Subcutaneous abdominal adipose tissue (tissue), 5 donors: ENCODE data around the gene SKIC2.
A peak's percentile ranks its signal among the peaks of the same experiment; 100 is the strongest.
"Not testable (repeated sequence)": the region's sequence is repeated elsewhere in the genome, so short reads cannot be mapped to it uniquely, and the experiment has no call there.

Source experiments
- H3K27ac ChIP-seq: one replicate; pipeline ENCODE4 v1.7.0; 2013; ENCODE audit warnings: low read depth, mild to moderate bottlenecking, inconsistent platforms, low read length, moderate library complexity
- H3K27me3 ChIP-seq, 5 donors: one replicate each; pipeline ENCODE4 v1.7.0; 2013; ENCODE audit warnings: low read length in 5 of 5, inconsistent platforms in 1 of 5; ENCODE audit not compliant: control insufficient read depth in 5 of 5, insufficient read depth in 4 of 5
- H3K36me3 ChIP-seq, 5 donors: one replicate each; pipeline ENCODE4 v1.7.0; 2013; ENCODE audit warnings: low read length in 5 of 5; ENCODE audit not compliant: control insufficient read depth in 5 of 5, insufficient read depth in 5 of 5
- H3K4me1 ChIP-seq, 5 donors: one replicate each; pipeline ENCODE4 v1.7.0; 2013; ENCODE audit warnings: low read length in 5 of 5, mild to moderate bottlenecking in 3 of 5, moderate library complexity in 1 of 5; ENCODE audit not compliant: control insufficient read depth in 5 of 5, insufficient read depth in 5 of 5
- H3K4me3 ChIP-seq, 5 donors: one replicate each; pipeline ENCODE4 v1.7.0; 2013; ENCODE audit warnings: low read length in 5 of 5, low read depth in 1 of 5
- H3K9ac ChIP-seq, 5 donors: one replicate each; pipeline ENCODE4 v1.7.0; 2013; ENCODE audit warnings: low read length in 5 of 5, mild to moderate bottlenecking in 4 of 5, moderate library complexity in 3 of 5
- H3K9me3 ChIP-seq, 5 donors: one replicate each; pipeline ENCODE4 v1.7.0; 2013; ENCODE audit warnings: low read length in 5 of 5; ENCODE audit not compliant: control insufficient read depth in 5 of 5
- donor health status: healthy.
- donor health status: healthy.
- donor health status: healthy.
- donor health status: healthy.
- donor health status: healthy.

The SKIC2 gene

DNA sequence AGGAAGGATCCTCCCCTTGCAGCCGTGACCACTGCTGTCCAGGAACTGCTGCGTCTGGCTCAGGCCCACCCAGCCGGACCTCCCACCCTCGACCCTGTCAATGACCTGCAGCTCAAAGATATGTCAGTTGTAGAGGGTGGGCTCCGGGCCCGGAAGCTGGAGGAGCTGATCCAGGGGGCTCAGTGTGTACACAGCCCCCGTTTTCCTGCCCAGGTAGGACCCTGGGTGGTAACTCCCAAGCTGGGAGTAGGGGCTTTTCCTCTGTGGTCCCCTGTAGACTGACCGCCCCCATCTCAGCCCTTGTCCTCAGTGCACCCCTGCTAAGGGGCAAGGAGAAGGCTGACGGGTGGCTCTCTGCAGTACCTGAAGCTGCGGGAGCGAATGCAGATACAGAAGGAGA is 9.4 kb downstream of the SKIC2 start:
- H3K9me3 ChIP-seq = no peaks in the 10 kb centered on the region
- H3K27me3 ChIP-seq = no peaks in the 10 kb centered on the region
- no peak overlapping the region for H3K27ac ChIP-seq
- H3K36me3 ChIP-seq = peaks cover 0 to 75% (median 69%) of the 10 kb centered on the region in 5 donors
- H3K9ac ChIP-seq = no peak overlapping the region
- no peak overlapping the region for H3K4me3 ChIP-seq
- H3K4me1 ChIP-seq = peaks cover 3 to 33% (median 25%) of the 10 kb centered on the region in 5 donors

DNA sequence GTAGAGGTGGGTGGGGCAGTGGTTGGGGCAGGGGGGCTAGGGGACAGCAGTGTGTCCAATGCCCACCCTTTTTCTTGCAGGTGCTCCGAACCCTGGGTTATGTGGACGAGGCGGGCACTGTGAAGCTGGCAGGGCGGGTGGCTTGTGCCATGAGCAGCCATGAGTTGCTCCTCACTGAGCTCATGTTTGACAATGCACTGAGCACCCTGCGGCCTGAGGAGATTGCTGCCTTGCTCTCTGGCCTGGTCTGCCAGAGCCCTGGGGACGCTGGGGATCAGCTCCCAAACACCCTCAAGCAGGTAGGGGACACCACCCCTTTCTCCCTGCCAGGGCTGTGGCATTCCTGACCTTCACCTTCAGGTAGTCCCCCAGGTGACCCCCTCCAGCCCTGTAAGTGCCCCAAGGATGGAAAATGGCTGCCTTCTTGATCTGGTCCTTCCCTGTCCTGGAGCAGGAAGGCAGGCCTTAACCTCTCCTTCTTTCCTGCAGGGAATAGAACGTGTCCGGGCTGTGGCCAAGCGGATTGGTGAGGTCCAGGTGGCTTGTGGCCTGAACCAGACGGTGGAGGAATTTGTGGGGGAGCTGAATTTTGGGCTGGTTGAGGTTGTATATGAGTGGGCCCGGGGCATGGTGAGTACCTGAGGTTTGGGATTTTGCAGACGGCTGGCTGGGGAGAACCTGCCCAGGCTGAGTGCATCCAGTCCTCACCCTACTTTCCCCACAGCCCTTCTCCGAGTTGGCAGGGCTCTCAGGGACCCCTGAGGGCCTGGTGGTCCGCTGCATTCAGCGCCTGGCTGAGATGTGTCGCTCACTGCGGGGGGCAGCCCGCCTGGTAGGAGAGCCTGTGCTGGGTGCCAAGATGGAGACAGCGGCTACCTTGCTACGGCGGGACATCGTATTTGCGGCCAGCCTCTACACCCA is 10.1 kb downstream of the SKIC2 start:
- Histone ChIP-seq H3K27ac (no peak overlapping the region), H3K4me1 (peaks cover 3 to 35% (median 27%) of the 10 kb centered on the region in 5 donors)

DNA sequence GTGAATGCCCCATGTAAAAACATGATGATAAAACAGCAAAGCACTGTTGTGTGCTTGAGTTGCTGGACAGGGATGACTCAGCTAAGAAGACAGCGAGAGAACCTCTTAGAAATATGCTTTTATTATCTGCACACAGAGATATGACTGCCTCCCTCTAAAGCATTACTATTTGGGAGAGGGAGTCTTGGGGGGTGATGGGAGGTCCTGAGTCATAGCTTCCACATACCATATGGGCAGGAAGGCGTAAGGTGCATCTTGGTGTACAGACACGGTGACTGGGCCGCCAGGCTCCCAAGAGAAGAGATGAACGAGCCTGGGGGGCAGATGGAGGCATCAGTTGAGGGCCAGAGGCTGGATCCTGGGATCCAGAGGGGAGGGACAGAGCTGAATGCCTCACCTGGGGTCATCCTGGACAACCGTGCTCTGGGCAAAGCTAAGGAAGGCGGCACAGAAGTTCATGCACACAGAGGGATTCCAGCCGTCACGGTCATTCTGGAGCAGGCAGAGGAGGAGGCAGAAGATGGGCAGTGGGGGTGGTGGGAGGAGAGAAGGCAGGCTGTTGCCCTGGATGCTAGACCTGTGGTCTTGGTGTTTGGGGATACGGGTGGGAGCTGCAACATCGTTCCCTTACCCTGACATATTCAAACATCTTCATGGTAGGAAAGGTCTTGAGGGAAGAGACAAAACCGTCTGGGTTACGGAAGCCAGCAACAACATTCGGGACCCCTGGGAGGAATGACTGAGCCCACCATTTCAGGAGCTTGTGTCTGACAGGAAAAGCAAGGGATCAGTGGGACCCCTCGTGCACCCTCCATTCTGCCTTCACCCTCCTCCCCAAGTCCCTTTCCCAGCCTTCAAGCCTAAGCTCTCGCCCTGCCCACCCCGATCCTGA is 11.0 kb downstream of the SKIC2 start:
- Histone ChIP-seq H3K9me3 (no peaks in the 10 kb centered on the region), H3K27ac (peak overlapping the region; percentile 94)

More for the DNA sequence above, 10.1 kb downstream of the SKIC2 start:
- Histone ChIP-seq H3K9ac (no peak overlapping the region), H3K4me3 (no peak overlapping the region), H3K27me3 (no peaks in the 10 kb centered on the region), H3K36me3 (peaks cover 0 to 68% (median 62%) of the 10 kb centered on the region in 5 donors), H3K9me3 (no peaks in the 10 kb centered on the region)

DNA sequence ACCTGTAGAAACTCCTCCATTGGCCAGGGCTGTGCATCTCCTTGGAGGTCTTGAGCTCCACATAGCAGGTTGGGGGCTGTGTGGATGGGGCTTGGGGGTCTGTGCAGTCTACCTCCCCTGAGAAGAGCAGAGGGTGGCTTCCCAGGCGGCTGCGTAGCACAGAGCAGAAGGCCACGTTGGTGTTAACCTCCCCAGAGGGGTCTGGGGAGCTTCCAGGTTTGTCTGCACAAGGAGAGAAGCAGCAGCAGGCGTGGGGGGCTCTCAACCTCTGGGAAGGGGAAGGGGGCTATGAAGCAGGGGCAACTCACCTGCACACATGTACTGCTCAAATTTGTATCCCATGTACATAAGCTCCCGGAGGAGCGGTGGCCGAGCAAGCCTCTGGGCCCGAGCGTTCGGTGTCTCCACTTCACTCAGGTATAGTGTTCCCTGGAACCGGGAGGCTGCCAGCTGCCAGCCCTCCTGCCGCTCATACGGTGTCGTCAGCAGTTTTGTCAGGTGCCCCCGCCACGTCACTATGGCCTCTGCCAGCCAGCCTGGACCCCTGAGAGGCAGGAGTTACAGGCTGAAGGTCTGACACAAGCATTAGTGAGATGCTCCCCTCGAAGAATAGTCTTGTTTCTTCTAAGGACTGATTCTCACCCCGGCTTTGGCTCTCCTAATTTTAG is 11.8 kb downstream of the SKIC2 start:
- Histone ChIP-seq H3K27me3 (no peaks in the 10 kb centered on the region), H3K9ac (peak overlapping the region; percentile 77 to 92 (median 80)), H3K4me3 (peak overlapping the region in 4 of 5 donors; percentile 85 to 93 (median 90)), H3K27ac (peak overlapping the region; percentile 94), H3K36me3 (peaks cover 0 to 51% (median 48%) of the 10 kb centered on the region in 5 donors), H3K4me1 (peaks cover 3 to 35% (median 27%) of the 10 kb centered on the region in 5 donors), H3K9me3 (no peaks in the 10 kb centered on the region)

More for the DNA sequence above, 11.0 kb downstream of the SKIC2 start:
- H3K4me1 ChIP-seq = peaks cover 3 to 35% (median 27%) of the 10 kb centered on the region in 5 donors
- H3K27me3 ChIP-seq = no peaks in the 10 kb centered on the region
- peaks cover 0 to 59% (median 55%) of the 10 kb centered on the region in 5 donors for H3K36me3 ChIP-seq
- H3K9ac ChIP-seq = peak overlapping the region in 1 of 5 donors; percentile 78
- peak overlapping the region in 1 of 5 donors; percentile 85 for H3K4me3 ChIP-seq

DNA sequence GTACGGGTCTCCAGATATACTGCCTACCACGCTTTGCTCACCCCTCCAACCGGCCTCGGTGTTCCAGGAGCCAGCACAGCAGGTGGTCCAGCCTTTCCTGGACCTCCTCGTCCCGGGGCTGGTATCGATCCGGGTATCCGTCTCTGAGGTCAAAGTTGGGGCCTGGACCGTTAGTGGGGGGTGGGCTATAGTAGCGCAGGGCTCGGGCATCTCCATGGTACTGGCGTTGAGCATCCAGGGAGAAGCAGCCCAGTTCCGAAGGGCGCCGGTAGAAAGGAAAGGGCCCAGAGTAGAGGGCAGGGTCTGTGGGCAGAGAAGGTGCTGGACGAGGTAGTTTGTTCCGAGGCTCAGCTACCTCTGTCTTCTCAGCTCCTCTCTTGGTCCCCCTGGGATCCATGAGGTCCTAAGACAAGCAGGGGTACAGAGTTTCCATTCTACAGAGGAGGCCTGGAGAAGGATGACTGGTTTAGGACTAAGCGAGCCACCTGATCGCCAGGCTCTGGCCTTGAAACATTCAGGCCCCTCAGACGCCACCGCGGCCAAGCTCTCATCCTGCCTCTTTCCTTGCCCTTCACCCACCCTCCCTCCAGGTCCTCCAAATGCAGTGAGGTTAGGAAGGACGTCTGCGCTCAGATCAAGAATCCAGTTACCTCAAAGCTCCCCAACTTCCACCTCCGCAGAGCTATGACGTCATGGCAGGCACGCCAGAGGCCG is 12.5 kb downstream of the SKIC2 start:
- H3K27me3 ChIP-seq = no peaks in the 10 kb centered on the region
- peak overlapping the region; percentile 94 for H3K27ac ChIP-seq
- peak overlapping the region; percentile 85 to 93 (median 89) for H3K4me3 ChIP-seq
- peaks cover 3 to 35% (median 27%) of the 10 kb centered on the region in 5 donors for H3K4me1 ChIP-seq
- H3K36me3 ChIP-seq = peaks cover 0 to 44% (median 41%) of the 10 kb centered on the region in 5 donors
- peak overlapping the region; percentile 77 to 92 (median 80) for H3K9ac ChIP-seq
- H3K9me3 ChIP-seq = no peaks in the 10 kb centered on the region

DNA sequence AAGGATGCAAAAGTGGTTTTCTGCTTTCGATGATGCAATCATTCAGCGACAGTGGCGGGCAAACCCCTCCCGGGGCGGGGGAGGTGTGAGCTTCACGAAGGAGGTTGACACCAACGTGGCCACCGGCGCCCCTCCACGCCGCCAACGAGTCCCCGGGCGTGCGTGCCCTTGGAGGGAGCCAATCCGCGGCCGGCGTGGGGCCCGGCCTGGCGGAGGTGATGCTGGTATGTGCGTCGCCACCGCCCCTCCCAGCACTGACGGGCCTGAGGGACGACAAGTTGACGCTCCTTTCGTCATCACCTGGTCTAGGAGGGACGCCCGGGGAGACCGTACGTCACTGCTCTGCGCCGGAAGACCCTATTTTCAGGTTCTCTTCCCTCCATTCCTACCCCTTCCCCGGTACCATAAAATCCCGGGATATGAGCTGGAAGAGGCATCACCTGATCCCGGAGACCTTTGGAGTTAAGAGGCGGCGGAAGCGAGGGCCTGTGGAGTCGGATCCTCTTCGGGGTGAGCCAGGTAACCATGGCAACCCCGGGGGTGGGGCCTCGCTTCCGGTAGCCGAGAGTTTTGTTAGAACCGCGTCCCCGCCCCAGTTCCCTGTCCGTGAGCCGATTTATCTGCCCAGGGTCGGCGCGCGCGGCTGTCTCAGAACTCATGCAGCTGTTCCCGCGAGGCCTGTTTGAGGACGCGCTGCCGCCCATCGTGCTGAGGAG is 13.2 kb downstream of the SKIC2 start, which contains the start of gene DXO:
DXO (minus strand) TSS at position 146 of the 716 bp plus-strand sequence. CDS start 463 bp downstream, outside the sequence.
- peak within 1 kb of the TSS; percentile 85 to 96 (median 92) for H3K4me3 ChIP-seq
- peaks cover 3 to 35% (median 27%) of the 10 kb centered on the region in 5 donors for H3K4me1 ChIP-seq
- peak within 1 kb of the TSS; percentile 77 to 92 (median 80) for H3K9ac ChIP-seq
- H3K9me3 ChIP-seq = no peaks in the 10 kb centered on the region
- H3K27me3 ChIP-seq = no peaks in the 10 kb centered on the region
- H3K27ac ChIP-seq = peak within 1 kb of the TSS; percentile 94
- peaks cover 0 to 37% (median 34%) of the 10 kb centered on the region in 5 donors for H3K36me3 ChIP-seq

DNA sequence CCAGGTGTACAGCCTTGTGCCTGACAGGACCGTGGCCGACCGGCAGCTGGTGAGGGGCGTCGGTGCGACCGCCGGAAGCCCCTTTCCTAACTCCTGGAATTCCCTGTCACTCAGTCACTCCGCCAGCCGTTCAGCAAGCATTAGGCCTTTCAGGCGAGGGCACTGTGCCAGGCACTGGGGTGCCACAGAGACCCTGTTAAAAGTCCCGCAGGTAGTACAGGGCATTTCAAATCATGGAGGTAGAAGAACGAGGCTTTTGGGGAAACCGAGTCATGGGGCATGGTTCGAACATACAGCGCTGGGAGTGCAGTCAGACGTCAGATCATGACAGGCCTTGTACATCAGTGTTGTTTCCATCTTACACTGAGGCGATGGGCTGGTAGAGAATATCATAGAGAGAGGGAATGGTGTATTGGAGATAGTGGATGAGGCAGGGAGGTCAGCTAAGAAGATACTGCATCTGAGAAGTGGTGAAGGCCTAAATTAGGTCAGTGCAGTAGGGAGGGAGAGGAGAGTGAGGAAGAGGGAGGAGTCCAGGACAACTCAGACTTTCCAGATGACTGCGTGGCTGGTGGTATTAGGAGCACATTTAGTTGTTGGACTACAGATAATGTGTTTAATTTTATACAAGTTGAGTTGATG is 13.9 kb downstream of the SKIC2 start:
- peak overlapping the region; percentile 94 for H3K27ac ChIP-seq
- H3K36me3 ChIP-seq = peaks cover 0 to 30% (median 27%) of the 10 kb centered on the region in 5 donors
- H3K4me3 ChIP-seq = peak overlapping the region; percentile 85 to 96 (median 92)
- peaks cover 3 to 35% (median 27%) of the 10 kb centered on the region in 5 donors for H3K4me1 ChIP-seq
- H3K27me3 ChIP-seq = no peaks in the 10 kb centered on the region
- H3K9ac ChIP-seq = peak overlapping the region; percentile 56 to 86 (median 78)
- H3K9me3 ChIP-seq = no peaks in the 10 kb centered on the region

DNA sequence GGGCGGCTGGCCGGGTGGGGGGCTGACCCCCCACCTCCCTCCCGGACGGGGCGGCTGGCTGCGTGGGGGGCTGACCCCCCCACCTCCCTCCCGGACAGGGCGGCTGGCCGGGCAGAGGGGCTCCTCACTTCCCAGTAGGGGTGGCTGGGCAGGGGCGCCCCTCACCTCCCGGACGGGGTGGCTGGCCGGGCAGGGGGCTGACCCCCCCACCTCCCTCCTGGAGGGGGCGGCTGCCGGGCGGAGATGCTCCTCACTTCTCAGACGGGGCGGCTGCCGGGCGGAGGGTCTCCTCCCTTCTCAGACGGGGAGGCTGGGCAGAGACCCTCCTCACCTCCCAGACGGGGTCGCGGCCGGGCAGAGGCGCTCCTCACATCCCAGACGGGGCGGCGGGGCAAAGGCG is 17.1 kb downstream of the SKIC2 start:
- Histone ChIP-seq H3K4me1 (peaks cover 3 to 23% (median 17%) of the 10 kb centered on the region in 5 donors), H3K36me3 (peaks cover 3 to 18% (median 14%) of the 10 kb centered on the region in 5 donors)
- not testable (repeated sequence) for H3K9ac ChIP-seq, H3K27ac ChIP-seq, H3K9me3 ChIP-seq, H3K27me3 ChIP-seq, H3K4me3 ChIP-seq
